Activated CD8-positive, alpha-beta T cell treated with anti-CD3 and anti-CD28 coated beads for 36 hours (primary cell): ENCODE results near the gene AATK. TPM values are rescaled to one million over a fixed set of nuclear protein-coding genes. Genes with fewer than 3 reads are reported as not detected.
A peak's percentile ranks its signal among the peaks of the same experiment; 100 is the strongest.

Experiments used
- ATAC-seq: fragments of 200-7000 bp; cut with Tn5 transposase; one replicate; pipeline ENCODE4 v1.10.0; 2021; ENCODE audit warnings: mild to moderate bottlenecking, moderate library complexity
- CTCF ChIA-PET: fragments of 350-600 bp; sonication (Branson Sonifier 250); formaldehyde crosslinking; loops from one replicate; lab custom pipeline; 2021; ENCODE audit warnings: antibody characterized with exemption; lab: Charles Lee
- POLR2A ChIA-PET: fragments of 350-600 bp; sonication (Branson Sonifier 250); formaldehyde crosslinking; loops from one replicate; lab custom pipeline; 2021; ENCODE audit warnings: antibody characterized with exemption; lab: Charles Lee
- DNase-seq: peaks from one replicate; pipeline ENCODE4 v3.0.0-alpha.2; 2020
- H3K27ac Mint-ChIP-seq: one replicate; pipeline ENCODE4 v1.8.0; 2021; ENCODE audit warnings: mild to moderate bottlenecking, mixed read lengths
- H3K27me3 Mint-ChIP-seq: one replicate; pipeline ENCODE4 v1.8.0; 2021; ENCODE audit warnings: mixed read lengths
- H3K36me3 Mint-ChIP-seq: one replicate; pipeline ENCODE4 v1.8.0; 2021; ENCODE audit warnings: low read depth, mixed read lengths
- H3K4me1 Mint-ChIP-seq: one replicate; pipeline ENCODE4 v1.8.0; 2021; ENCODE audit warnings: low read depth, mixed read lengths
- H3K4me3 Mint-ChIP-seq: one replicate; pipeline ENCODE4 v1.8.0; 2021; ENCODE audit warnings: mild to moderate bottlenecking, moderate library complexity, mixed read lengths
- H3K9me3 Mint-ChIP-seq: one replicate; pipeline ENCODE4 v1.8.0; 2021; ENCODE audit warnings: mixed read lengths
- CTCF ChIP-seq: fragments of 200-600 bp; IDR thresholded peaks from one replicate; pipeline ENCODE4 v1.8.0; 2022; ENCODE audit warnings: antibody characterized with exemption, mild to moderate bottlenecking
- intact Hi-C: fragments of 100-400 bp; cut with micrococcal nuclease; formaldehyde crosslinking; loops from one replicate; pipeline ENCODE4 v1.10.0; 2022
- total RNA-seq, 2 experiments: library from RNA; stranded (reverse); gene quantifications; one replicate each; pipeline ENCODE4 v1.2.3, GENCODE V29; 2021

Gene AATK
- total RNA-seq, 2 experiments from 2014 or later: 0.63 to 0.98 TPM

- H3K27ac Mint-ChIP-seq: no peak overlapping the region
- no peak for ATAC-seq
- no peaks in the 10 kb centered on the region for H3K27me3 Mint-ChIP-seq
- peak; percentile 79 for DNase-seq
- intact Hi-C loops: no loop called here
- ChIA-PET CTCF (interaction anchor here (0.7 to 1.4 kb wide), 8 partner anchors 10 to 148 kb away, joined by 3 to 9 read pairs (median 3); partner anchors contain the start of gene CHMP6), POLR2A (interaction anchor here (0.6 to 1.2 kb wide), 2 partner anchors 65 to 74 kb away, joined by 3 to 4 read pairs; no protein-coding TSS in a partner anchor)
- H3K9me3 Mint-ChIP-seq: no peaks in the 10 kb centered on the region
- no peaks in the 10 kb centered on the region for H3K36me3 Mint-ChIP-seq
- peaks cover 46% of the 10 kb centered on the region for H3K4me1 Mint-ChIP-seq
- no peak overlapping the region for H3K4me3 Mint-ChIP-seq
- TF ChIP-seq CTCF: peak; percentile 42
Observed at GRCh38 chr17:81097134-81097942, 68.7 kb downstream of the AATK start.

GRCh38 chr17:81096741-81097133 is 69.3 kb downstream of the AATK start:
- intact Hi-C loops: no loop called here
- DNase-seq (peak; percentile 16), ATAC-seq (no peak)
- Mint-ChIP-seq H3K27me3 (no peaks in the 10 kb centered on the region), H3K27ac (no peak overlapping the region), H3K9me3 (no peaks in the 10 kb centered on the region), H3K36me3 (no peaks in the 10 kb centered on the region), H3K4me1 (peaks cover 46% of the 10 kb centered on the region), H3K4me3 (no peak overlapping the region)
- no peak for TF ChIP-seq CTCF
- POLR2A ChIA-PET: no interaction called here
- CTCF ChIA-PET: interaction anchor here (1.0 to 1.2 kb wide), 2 partner anchors 73 to 105 kb away, joined by 3 read pairs; partner anchors contain the start of gene CHMP6

GRCh38 chr17:81095383-81095762 is 70.6 kb downstream of the AATK start:
- CTCF ChIA-PET: interaction anchor here (1.3 to 2.4 kb wide), 4 partner anchors 8 to 106 kb away, joined by 3 to 17 read pairs (median 4); no protein-coding TSS in a partner anchor

GRCh38 chr17:81094509-81095382 is 71.3 kb downstream of the AATK start:
- H3K4me1 Mint-ChIP-seq: peaks cover 46% of the 10 kb centered on the region
- ChIA-PET POLR2A (interaction anchor here (1.0 to 1.7 kb wide), 6 partner anchors 8 to 77 kb away, joined by 3 to 5 read pairs (median 4); partner anchors contain the start of gene BAIAP2), CTCF (interaction anchor here (1.3 to 2.4 kb wide), 5 partner anchors 9 to 158 kb away, joined by 3 to 17 read pairs (median 3); no protein-coding TSS in a partner anchor)
- DNase-seq: peak; percentile 97
- intact Hi-C loops: no loop called here
- TF ChIP-seq CTCF: no peak
- peak; percentile 91 for ATAC-seq
- peak overlapping the region; percentile 75 for H3K27ac Mint-ChIP-seq
- peak overlapping the region; percentile 48 for H3K4me3 Mint-ChIP-seq
- no peaks in the 10 kb centered on the region for H3K27me3 Mint-ChIP-seq
- H3K36me3 Mint-ChIP-seq: no peaks in the 10 kb centered on the region
- H3K9me3 Mint-ChIP-seq: no peaks in the 10 kb centered on the region

More at GRCh38 chr17:81095383-81095762, 70.6 kb downstream of the AATK start:
- intact Hi-C loops: no loop called here
- H3K9me3 Mint-ChIP-seq: no peaks in the 10 kb centered on the region
- peak overlapping the region; percentile 75 for H3K27ac Mint-ChIP-seq
- POLR2A ChIA-PET: interaction anchor here (1.1 to 1.7 kb wide), 3 partner anchors 26 to 77 kb away, joined by 3 to 4 read pairs (median 4); partner anchors contain the start of gene BAIAP2
- DNase-seq (peak; percentile 57), ATAC-seq (peak; percentile 40)
- TF ChIP-seq CTCF: no peak
- H3K27me3 Mint-ChIP-seq: no peaks in the 10 kb centered on the region
- peaks cover 46% of the 10 kb centered on the region for H3K4me1 Mint-ChIP-seq
- H3K4me3 Mint-ChIP-seq: peak overlapping the region; percentile 47
- no peaks in the 10 kb centered on the region for H3K36me3 Mint-ChIP-seq
